GM06990 (cell line): ENCODE data around the gene MAP3K1.

Source experiments
- DNase-seq: peaks from one replicate; pipeline ENCODE4 v3.0.0-alpha.2; 2011; ENCODE audit not compliant: insufficient read length; ENCODE audit errors: extremely low read depth
- H3K27me3 ChIP-seq: replicated peaks from 2 replicates; pipeline ENCODE4 v1.6.0; 2011; ENCODE audit warnings: low read length; ENCODE audit not compliant: control insufficient read depth, insufficient read depth
- H3K36me3 ChIP-seq: 2 replicates; pipeline ENCODE4 v1.5.1; 2011; ENCODE audit warnings: low read length; ENCODE audit not compliant: control insufficient read depth, insufficient read depth
- H3K4me3 ChIP-seq: replicated peaks from 2 replicates; pipeline ENCODE4 v1.5.1; 2011; ENCODE audit warnings: low read depth, mild to moderate bottlenecking, control low read depth, low read length
- CTCF ChIP-seq: IDR thresholded peaks from 2 replicates; pipeline ENCODE4 v1.5.1; 2011; ENCODE audit warnings: low read length, control low read depth, mild to moderate bottlenecking, inconsistent platforms; ENCODE audit not compliant: insufficient read depth, poor library complexity, severe bottlenecking

Gene MAP3K1

GRCh38 chr5:56812110-56812509, 3.2 kb upstream of the MAP3K1 start:
- Histone ChIP-seq H3K4me3 (no peak overlapping the region), H3K36me3 (no peaks in the 10 kb centered on the region), H3K27me3 (peaks cover 3% of the 10 kb centered on the region; the same call in 1 of the 2 replicates)
- DNase-seq = no peak
- TF ChIP-seq CTCF = no peak

- Histone ChIP-seq H3K36me3 (no peaks in the 10 kb centered on the region), H3K27me3 (peaks cover 3% of the 10 kb centered on the region; the same call in 1 of the 2 replicates), H3K4me3 (no peak overlapping the region)
- TF ChIP-seq CTCF = no peak
- DNase-seq = no peak
Measured at GRCh38 chr5:56813302-56813701, 2.0 kb upstream of the MAP3K1 start.

GRCh38 chr5:56814361-56814962, 887 bp upstream of the MAP3K1 start:
- Histone ChIP-seq H3K4me3 (peak overlapping the region; percentile 65), H3K36me3 (no peaks in the 10 kb centered on the region), H3K27me3 (peaks cover 3% of the 10 kb centered on the region; the same call in 1 of the 2 replicates)
- peak; percentile 48 for DNase-seq
- TF ChIP-seq CTCF = no peak

- DNase-seq = peak; percentile 69
- Histone ChIP-seq H3K4me3 (peak overlapping the region; percentile 65), H3K36me3 (no peaks in the 10 kb centered on the region), H3K27me3 (peaks cover 3% of the 10 kb centered on the region; the same call in 1 of the 2 replicates)
- no peak for TF ChIP-seq CTCF
Measured at GRCh38 chr5:56815658-56816545, 553 bp downstream of the MAP3K1 start.

- TF ChIP-seq CTCF = no peak
- peaks cover 3% of the 10 kb centered on the region; the same call in 1 of the 2 replicates for H3K27me3 ChIP-seq
- peak; percentile 84 for DNase-seq
Measured at GRCh38 chr5:56816546-56817081, 1.3 kb downstream of the MAP3K1 start.

More at GRCh38 chr5:56816546-56817081, 1.3 kb downstream of the MAP3K1 start:
- H3K36me3 ChIP-seq = no peaks in the 10 kb centered on the region
- peak overlapping the region; percentile 65 for H3K4me3 ChIP-seq
